ENCODE measurements around the gene SLC6A12.

Gene SLC6A12

DNA sequence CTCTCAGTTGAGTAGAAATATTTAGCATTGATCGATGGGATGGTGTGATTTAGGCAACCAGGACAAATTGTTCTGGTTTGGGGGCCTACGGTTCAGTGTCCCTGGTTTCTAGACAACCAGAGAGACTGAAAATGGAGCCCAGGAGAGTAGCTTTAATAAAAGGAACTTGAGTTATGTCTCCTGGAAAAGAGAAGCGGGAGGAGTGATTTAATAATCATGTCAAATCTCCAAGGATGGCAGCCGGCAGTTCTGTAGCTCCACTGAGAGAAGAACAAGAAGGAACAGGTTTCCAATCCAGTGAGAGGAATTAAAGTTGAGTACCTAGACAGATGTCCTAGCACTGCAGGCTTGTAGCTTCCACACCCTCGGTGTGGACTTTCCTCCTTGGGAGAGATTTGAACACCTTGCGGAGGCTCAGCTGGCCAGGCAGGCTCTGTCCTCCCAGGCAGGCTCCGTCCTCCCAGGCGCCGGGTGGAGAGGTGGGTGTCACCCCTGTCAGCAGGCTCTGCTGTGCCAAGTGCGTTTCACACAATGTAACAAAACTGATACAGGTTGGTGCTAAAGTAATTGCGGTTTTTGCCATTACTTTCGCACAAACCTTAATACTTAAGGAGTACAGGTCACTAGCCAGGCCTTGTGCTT is 45.9 kb downstream of the SLC6A12 start:
- in situ Hi-C loops (cut with MboI; ENCODE audit: low sequenced_read_pairs): no loop called here

DNA sequence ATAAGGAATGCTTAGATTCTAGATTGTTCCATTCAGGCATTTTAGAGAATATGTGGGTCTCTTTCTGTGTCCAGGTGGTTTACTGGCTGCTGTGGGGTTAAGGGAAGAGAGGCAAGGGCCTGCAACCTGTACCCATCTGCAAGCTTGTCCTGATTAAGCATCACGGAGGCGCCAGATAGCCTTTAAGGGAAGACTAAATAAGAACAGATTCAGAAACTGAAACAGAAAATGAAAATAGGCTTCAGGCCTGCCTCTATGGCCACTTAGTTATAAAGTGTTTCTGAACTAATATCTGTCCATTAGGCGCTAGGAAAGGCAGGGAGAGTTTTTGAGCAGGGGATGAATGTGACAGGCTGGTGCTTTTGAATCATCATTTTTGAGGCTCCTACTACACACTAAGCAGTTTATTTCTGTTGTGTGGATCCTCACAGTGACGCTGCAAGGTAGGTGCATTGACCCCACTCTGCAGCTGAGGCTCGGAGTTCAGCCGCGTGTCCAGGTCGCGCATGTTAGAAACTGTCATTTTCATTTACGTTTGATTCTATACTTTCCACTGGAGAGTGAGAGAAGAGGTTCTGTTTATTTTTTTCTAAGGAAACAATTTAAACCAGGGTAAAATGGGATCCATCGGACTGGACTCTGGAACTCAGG is 47.4 kb downstream of the SLC6A12 start:
- in situ Hi-C loops (cut with MboI; ENCODE audit: low sequenced_read_pairs): no loop called here

DNA sequence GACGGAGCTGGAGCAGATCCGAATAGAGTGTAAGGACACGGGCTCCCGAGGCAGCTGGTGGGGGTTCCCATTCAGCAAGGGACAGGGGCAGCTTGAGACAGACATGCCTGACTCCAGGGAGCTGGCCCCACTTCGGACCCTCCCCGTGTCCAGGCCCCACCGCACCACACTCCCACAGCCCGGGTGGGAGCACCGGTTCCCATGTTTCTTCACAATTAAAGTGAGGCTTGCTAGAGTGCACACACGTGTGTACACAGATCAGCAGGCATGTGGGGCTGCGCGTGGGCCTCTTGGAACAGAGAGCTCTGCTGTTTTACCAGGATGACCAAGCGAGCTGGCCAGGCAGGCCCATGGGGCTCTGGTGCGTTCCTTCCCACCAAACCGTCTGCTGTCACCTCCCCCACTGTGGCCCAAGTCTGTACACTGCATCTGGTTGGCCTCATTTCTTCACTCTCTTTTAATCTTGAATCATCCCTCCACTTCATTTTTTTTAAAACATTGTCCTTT is 48.0 kb downstream of the SLC6A12 start:
- in situ Hi-C loops (cut with MboI; ENCODE audit: low sequenced_read_pairs): no loop called here

GRCh38 chr12:164207-164606 is 49.8 kb downstream of the SLC6A12 start:
- in situ Hi-C loops (cut with MboI; ENCODE audit: low sequenced_read_pairs): no loop called here

DNA sequence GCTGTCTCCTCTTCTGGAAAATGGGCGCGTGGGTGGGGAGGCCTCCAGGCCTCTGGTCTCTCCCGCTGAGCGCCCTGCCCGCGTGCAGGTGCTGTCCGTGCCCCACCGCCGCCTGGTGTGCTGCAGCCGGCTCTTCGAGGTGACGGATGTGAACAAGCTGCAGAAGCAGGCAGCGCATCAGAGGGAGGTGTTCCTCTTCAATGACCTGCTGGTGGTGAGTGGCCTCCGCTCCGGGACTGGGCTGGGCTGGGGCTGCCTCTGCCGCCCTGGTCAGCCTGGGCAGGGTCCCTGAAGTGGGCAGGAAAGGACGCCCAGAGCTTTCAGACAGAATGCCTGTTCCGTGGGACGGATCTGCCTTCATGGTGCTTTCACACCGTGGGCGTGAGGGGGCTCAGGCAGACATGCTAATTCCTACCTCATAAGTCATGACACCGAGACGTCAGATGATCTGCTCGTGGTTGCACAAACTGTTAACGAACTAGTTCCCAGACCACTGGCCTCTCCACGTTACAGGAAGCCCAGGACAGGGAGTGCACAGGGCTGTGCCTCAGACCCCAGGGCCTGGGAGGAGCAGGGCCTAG is 50.5 kb downstream of the SLC6A12 start:
- in situ Hi-C loops (cut with MboI; ENCODE audit: low sequenced_read_pairs): no loop called here

DNA sequence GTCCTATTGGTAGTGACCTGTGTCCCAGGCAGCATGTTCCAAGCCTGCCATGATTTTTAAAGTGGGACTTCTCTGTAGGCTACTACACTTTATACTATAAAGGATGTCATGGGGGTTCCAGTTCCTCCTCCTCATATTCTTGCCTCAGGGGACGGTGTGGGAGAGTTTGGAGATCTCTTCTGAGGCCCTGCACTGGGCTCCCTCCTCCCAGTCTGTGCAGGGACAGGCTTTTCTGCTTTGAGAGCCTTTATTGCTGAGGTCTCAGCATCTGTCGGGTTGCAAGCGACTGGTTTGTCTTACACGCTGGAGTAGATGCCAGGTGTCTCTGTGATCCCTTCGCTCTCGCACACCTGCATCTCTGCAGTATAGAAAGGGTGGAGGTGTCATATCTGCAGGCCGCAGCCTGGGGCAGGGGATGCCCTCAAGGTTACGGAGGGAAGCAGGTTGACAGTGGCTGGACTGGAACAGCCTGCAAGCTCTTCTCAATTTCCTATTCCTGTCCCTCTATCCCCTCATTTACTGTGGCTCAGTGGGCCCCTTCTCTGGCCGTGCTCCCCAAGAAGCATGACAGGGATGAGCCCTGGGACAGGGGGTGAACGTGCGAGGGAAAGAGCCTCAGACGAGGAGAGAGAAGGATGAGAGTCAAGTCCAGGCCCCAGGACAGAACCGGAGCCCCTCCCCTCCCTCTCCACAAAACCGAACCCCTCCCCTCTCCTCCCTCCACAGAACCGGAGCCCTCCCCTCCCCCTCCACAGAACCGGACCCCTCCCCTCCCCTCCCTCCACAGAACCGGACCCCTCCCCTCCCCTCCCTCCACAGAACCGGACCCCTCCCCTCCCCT is 51.3 kb downstream of the SLC6A12 start:
- in situ Hi-C loops (cut with MboI; ENCODE audit: low sequenced_read_pairs): no loop called here

GRCh38 chr12:161823-162222 is 52.1 kb downstream of the SLC6A12 start:
- in situ Hi-C loops (cut with MboI; ENCODE audit: low sequenced_read_pairs): no loop called here

- in situ Hi-C loops (cut with MboI; ENCODE audit: low sequenced_read_pairs): no loop called here
Observed at GRCh38 chr12:160858-161257, 53.1 kb downstream of the SLC6A12 start.

GRCh38 chr12:159156-159782 is 54.7 kb downstream of the SLC6A12 start:
- in situ Hi-C loops (cut with MboI; ENCODE audit: low sequenced_read_pairs): no loop called here

GRCh38 chr12:157644-158043 is 56.3 kb downstream of the SLC6A12 start:
- in situ Hi-C loops (cut with MboI; ENCODE audit: low sequenced_read_pairs): no loop called here

DNA sequence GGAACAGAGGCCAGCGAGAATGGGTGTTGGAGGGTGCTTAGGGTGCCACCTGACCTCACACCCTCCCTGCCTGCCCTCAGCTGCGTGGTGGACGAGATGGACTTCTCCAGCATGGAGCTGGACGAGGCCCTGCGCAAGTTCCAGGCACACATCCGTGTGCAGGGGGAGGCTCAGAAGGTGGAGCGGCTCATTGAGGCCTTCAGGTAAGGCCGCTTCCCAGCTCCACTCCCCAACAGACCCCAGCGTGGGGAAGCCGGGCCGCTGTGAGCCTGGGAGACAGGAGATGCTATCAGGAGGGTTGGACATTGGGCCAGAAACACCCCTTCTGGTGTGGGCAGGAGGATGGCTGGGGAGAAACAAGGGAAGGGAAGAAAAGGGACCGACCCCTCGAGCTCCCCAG is 57.0 kb downstream of the SLC6A12 start:
- in situ Hi-C loops (cut with MboI; ENCODE audit: low sequenced_read_pairs): no loop called here

DNA sequence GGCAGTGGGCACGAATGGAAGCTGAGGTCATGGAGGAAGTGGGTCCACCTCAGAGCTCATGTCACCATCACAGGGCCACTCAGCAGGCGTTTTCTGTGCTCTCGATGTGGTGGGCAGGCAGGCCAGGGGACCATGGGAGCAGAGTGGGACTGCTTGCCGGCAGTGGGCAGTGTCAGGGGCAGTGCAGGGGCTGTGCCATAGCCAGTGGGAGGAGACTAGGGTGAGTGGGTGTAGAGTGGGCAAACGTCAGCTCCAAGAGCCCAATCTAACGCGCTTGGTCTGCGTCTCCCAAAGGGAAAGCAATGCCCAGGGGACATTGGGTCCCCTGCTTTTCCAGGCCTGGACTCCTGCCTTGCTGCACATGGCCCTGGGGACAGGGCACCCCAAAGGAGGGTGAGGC is 58.3 kb downstream of the SLC6A12 start:
- in situ Hi-C loops (cut with MboI; ENCODE audit: low sequenced_read_pairs): no loop called here

- in situ Hi-C loops (cut with MboI; ENCODE audit: low sequenced_read_pairs): no loop called here
Observed at GRCh38 chr12:155006-155405, 59.0 kb downstream of the SLC6A12 start.

GRCh38 chr12:154058-154457 is 59.9 kb downstream of the SLC6A12 start:
- in situ Hi-C loops (cut with MboI; ENCODE audit: low sequenced_read_pairs): no loop called here

GRCh38 chr12:153080-153746 is 60.7 kb downstream of the SLC6A12 start:
- in situ Hi-C loops (cut with MboI; ENCODE audit: low sequenced_read_pairs): no loop called here

DNA sequence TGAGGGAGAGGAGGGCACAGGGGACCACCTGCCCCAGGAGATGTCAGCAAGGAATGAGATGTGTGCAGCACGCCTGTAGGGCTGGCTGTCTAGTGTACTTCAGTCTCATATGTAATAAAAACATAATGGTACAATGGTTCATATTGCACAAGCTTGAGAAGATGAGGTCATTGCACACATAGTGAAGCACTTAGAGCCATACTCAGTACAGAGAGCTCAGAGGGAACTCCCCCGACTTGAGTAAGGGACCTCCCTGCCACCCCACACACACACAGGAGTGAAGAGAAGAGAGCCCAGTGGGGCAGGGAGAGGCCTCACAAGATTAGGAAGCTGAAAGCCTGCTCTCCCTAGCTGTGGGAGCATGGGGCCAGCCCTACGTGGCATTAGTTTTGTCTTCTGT is 61.5 kb downstream of the SLC6A12 start:
- in situ Hi-C loops (cut with MboI; ENCODE audit: low sequenced_read_pairs): no loop called here

GRCh38 chr12:151579-151978 is 62.4 kb downstream of the SLC6A12 start:
- in situ Hi-C loops (cut with MboI; ENCODE audit: low sequenced_read_pairs): no loop called here

GRCh38 chr12:148676-149416 is 65.1 kb downstream of the SLC6A12 start:
- in situ Hi-C loops (cut with MboI; ENCODE audit: low sequenced_read_pairs): no loop called here

- in situ Hi-C loops (cut with MboI; ENCODE audit: low sequenced_read_pairs): no loop called here
Observed at GRCh38 chr12:147242-147641, 66.7 kb downstream of the SLC6A12 start.

Measured in hTERT RPE-1 (cell line).